ENCODE results near the gene FKBP2.

Gene FKBP2

DNA sequence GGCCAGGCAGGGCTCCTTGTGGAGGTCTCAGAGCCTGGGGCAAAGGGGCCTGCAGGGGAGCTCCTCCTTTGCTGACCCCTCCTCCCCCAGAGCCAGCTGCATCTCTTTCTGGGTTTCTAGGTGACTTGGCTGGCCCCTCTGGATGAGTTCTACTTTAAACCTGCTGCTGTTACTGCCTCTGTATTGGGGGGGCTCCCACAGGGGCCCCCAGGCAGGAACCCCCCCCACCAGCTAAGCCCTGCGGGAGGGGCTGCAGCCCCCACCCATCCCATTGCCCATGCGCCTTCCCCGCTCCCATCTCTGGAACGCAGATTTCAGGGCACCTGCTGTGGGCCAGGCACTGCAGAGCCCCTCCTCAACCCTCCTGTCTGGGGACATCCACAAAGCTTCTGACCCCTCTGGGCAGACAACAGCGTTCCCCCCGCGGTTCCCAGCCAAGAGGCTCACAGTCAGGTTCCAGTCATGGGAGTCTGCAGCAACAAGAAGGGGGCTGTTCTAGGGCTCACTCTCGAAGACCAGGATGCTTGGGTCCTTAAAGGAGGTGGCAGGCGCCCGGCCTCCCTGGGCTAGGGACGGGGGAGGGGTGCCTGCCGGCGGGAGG lies 9.6 kb downstream of the FKBP2 start:
- DNase-seq = no peak

- no peak for DNase-seq
These were observed 10.3 kb downstream of the FKBP2 start, which contains the start of gene PLCB3 for GRCh38 chr11:64251016-64251752. Gene PLCB3, plus strand, starts transcription at chr11:64251530. Its CDS starts 120 bp downstream, at chr11:64251650.

DNA sequence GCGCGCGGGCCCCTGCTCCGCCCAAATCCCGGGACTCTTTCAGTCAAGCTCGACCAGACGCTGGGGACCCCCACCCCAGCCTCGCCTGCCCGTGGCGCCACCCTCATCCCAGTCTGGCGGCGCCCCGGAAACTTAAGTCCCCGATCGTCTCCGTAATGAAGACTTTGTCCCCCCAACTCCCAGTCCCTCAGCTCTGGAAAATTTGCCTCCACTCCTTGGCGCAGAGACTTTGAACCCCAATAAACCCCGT lies 10.8 kb downstream of the FKBP2 start:
- no peak for DNase-seq

GRCh38 chr11:64252003-64252872 lies 11.3 kb downstream of the FKBP2 start:
- DNase-seq = no peak

DNA sequence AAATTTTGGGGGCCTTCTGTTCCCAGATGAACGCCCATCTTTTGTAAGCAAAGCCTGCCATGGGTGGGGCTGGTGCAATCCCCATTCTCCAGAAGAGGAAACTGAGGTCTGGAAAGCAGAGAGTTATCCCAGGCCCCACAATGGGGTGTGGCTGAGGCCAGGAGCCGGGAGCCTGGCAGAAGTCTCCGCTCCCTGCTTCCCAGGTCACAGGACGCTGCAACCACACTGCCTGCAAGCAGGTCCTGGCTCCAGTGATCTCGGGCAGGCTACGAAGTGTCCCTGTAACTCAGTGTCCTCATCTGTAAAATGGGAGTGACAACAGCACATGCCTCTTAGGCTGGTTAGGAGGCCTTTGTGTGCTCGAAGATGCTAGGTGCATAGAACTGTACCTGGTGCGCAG lies 12.1 kb downstream of the FKBP2 start:
- no peak for DNase-seq

DNA sequence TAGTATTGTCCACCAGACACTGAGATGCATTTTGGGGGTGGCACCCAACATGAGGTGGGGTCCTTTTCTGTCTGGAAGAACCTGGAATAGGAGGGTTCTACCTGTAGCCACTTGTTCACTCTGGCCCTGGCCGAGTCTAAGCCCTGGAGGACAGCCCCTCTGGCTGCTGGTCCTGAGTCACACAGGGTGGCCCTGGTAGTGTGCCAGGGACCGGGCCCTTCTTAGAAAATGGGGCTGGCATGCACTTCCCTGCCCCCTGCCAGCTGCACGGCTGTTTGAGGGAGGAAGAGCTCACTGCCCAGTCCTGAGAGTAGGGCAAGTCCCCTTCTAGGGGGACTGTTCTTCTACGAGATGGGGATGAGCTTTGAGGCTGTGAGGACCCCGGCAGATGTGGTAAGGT lies 12.6 kb downstream of the FKBP2 start:
- DNase-seq = no peak

DNA sequence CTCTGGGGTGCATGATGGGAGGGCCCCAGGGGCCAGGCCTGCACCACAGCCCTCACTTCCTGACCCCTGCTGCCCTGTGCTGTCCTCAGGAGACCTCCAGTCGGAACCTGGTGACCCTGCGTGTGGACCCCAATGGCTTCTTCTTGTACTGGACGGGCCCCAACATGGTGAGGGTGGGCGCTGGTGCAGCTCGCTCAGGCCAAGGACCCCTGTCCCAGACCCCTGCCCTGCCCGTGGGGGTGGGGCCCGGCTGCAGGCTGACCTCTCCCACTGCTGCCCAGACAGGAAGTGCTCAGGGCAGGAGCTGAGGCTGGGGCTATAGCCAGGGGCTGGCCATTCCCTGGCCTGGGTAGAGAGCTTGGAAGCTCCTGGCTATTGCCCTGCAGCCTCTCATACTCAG lies 13.4 kb downstream of the FKBP2 start:
- no peak for DNase-seq

DNA sequence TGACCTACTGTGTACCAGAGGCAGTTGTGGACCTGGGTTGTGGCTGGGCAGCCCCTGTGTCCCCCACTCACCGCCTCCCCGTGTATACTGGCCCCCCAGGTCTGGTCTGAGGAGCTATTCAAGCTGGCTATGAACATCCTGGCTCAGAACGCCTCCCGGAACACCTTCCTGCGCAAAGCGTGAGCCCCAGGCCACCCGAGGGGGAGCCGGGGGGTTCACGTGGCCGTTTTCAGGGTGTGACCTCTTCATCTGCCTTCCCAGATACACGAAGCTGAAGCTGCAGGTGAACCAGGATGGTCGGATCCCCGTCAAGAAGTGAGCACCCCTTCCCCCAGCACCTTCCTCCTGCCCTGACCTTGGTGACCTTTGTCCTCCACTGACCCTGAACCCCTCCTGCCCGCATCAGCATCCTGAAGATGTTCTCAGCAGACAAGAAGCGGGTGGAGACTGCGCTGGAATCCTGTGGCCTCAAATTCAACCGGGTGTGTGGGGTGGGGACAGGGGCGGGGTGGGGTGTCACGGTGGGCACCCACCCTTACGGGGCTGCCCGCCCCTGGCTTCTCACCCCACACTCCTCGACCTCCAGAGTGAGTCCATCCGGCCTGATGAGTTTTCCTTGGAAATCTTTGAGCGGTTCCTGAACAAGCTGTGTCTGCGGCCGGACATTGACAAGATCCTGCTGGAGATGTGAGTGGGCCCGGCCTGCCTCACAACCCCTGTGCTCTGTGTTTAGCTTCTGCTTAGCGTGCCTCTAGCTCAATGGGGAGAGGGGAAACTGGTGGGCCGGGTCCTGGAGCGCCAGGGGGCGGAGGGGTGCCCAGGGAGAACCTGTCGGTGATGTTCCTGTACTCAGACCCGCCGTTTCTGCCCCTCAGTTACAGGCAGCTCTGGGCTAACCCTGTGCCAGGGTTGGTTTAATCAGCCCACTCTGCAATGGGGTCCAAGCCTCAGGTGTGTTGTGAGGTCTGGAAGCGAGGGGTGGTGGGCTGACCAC lies 14.5 kb downstream of the FKBP2 start:
- no peak for DNase-seq

DNA sequence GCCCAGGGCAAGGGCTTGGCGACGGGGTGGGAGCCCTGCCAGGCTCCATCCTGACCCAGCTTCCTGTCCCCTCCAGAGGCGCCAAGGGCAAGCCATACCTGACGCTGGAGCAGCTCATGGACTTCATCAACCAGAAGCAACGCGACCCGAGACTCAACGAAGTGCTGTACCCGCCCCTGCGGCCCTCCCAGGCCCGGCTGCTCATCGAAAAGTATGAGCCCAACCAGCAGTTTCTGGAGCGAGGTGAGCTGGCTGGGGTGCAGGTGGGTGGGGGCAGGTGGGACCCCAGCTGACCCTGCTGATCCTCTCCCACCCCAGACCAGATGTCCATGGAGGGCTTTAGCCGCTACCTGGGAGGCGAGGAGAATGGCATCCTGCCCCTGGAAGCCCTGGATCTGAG lies 15.4 kb downstream of the FKBP2 start:
- DNase-seq = no peak

DNA sequence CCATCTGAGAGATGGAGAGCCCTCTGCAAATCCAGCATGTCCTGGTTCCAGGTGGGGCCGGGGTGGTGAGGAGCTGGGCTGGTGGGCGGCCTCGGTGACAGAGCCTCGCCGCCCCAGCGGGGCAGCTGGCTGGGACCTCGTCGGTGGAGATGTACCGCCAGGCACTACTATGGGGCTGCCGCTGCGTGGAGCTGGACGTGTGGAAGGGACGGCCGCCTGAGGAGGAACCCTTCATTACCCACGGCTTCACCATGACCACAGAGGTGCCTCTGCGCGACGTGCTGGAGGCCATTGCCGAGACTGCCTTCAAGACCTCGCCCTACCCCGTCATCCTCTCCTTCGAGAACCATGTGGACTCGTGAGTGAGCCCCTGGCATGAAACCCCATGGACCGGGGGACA lies 17.5 kb downstream of the FKBP2 start:
- no peak for DNase-seq

GRCh38 chr11:64258946-64259532 lies 18.1 kb downstream of the FKBP2 start:
- no peak for DNase-seq

DNA sequence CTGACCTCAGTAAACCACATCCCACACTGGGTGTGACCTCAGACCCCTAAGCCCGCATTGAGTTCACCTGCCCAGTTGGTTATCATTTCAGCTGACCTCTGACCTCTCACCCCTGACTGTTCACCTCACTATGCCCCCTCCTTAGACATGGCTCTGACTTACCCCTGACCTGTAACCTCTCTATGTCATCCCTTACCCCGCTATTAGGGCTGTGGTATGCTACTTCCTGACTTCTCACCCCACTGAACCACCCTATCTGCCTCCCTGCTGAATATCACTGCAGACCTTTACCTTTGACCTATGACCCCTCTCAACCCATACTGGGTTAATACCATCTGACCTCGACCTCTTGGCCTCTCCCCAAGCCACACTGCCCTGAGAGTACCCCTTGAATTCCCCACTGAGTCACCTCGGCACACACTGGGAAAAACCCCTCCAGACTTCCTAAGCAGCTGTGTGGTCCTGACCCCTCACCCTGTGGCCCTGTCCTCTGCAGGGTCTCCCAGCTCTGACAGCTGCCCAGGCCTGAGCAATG lies 18.7 kb downstream of the FKBP2 start:
- no peak for DNase-seq

GRCh38 chr11:64260147-64260708 lies 19.3 kb downstream of the FKBP2 start:
- no peak for DNase-seq

DNA sequence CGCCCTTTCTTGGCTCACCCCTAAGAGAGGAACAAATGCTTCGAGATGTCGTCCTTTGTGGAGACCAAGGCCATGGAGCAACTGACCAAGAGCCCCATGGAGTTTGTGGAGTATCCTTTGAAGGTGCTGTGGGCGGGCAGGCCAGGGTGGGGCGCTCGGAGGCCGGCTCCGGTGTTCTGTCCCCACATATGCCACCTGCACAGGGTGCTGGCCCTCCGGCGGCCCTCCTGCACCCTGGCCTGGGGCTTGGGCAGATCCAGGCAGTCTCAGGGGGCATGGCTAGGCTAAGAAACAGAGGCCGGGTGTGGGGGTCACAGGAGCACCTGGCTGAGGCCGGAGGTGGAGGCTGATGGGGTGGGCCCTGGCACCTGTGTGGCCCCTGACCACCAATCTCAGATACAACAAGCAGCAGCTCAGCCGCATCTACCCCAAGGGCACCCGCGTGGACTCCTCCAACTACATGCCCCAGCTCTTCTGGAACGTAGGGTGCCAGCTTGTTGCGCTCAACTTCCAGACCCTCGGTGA lies 20.7 kb downstream of the FKBP2 start:
- no peak for DNase-seq

- no peak for DNase-seq
These were observed 21.5 kb downstream of the FKBP2 start for GRCh38 chr11:64262271-64263002.

- no peak for DNase-seq
These were observed 22.4 kb downstream of the FKBP2 start for GRCh38 chr11:64263021-64263946.

DNA sequence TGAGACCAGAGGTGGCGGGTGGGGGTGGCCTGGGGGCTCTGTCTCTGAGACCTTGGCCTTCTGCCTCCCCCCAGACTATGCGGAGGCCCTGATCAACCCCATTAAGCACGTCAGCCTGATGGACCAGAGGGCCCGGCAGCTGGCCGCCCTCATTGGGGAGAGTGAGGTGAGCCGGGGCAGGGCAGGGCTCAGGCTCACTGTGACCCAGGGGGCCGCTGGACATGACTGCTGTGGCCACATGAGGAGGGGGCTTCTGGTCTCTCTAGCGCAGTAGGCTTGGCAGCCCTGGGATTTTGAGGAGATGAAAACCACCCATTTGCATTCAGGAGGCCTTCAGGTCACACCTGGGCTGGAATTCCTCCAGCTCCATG lies 23.0 kb downstream of the FKBP2 start:
- no peak for DNase-seq

GRCh38 chr11:64264371-64264852 lies 23.5 kb downstream of the FKBP2 start:
- no peak for DNase-seq

Measured in NCI-H2029 treated with DMSO at 0.1 percent for 48 hours (cell line).